ENCODE results near the gene TIMM44. TPM values are rescaled to one million over a fixed set of nuclear protein-coding genes. Genes with fewer than 3 reads are reported as not detected.
"Not testable (repeated sequence)": the region's sequence is repeated elsewhere in the genome, so short reads cannot be mapped to it uniquely, and the experiment has no call there.

TIMM44 gene
- polyA plus RNA-seq, 1 of the 3 experiments (the other 2 are of a cell fraction) = 49.7 TPM

DNA sequence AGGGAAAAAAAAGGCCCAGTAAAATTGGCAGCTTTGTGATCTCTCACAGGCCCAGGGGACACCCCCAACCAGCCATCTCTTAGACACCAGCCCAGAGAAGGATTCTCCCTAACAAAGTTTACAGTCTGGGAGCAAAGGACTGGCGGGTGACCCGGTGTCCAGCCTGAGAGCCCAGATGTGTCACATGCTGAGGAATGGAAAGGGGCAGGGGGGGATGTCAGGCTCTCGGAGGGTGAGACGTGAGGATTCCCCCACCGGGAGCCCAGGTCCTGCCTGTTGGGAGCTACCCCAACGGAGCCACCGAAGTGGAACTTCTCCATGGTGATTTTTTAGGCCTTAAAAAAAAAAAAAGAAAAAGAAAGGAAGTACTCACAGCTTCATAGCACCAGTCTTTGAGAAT lies 12.7 kb downstream of the TIMM44 start:
- peaks cover 36 to 38% of the 10 kb centered on the region in 2 experiments for H3K4me1 ChIP-seq (ENCODE audit: control insufficient read depth in 1 of 2, insufficient read depth in 2 of 2, low read depth in 1 of 2, low read length in 1 of 2)
- CTCF ChIA-PET = interaction anchor here (0.6 to 6.7 kb wide), 5 partner anchors 11 to 160 kb away, joined by 3 to 69 read pairs (median 4); partner anchors contain the start of genes SNAPC2 and TIMM44

GRCh38 chr19:7930030-7930429 lies 13.4 kb downstream of the TIMM44 start:
- not testable (repeated sequence) for H3K9me3 ChIP-seq; H4K20me1 ChIP-seq (ENCODE audit: insufficient read depth); H3K4me3 ChIP-seq (ENCODE audit: low read depth in 2 of 2, low read length in 1 of 2); DNase-seq; H3K79me2 ChIP-seq (ENCODE audit: insufficient read depth); H3K9me2 ChIP-seq; H2AFZ ChIP-seq (ENCODE audit: low read depth); H3K27me3 ChIP-seq (ENCODE audit: insufficient read depth)
- H3K9ac ChIP-seq = peak overlapping the region; percentile 73; the same call in 1 of the 2 replicates
- CTCF ChIA-PET = interaction anchor here (1.7 to 6.7 kb wide), 3 partner anchors 11 to 72 kb away, joined by 4 to 69 read pairs (median 36); partner anchors contain the start of genes SNAPC2 and TIMM44
- H3F3A ChIP-seq (replicated peaks; ENCODE audit: insufficient read depth) = peaks cover 37% of the 10 kb centered on the region
- WGBS (ENCODE audit: low lambda C conversion rate) = 86% methylated on average over 11 of the region's 11 CpGs
- POLR2A ChIA-PET = interaction anchor here (0.6 kb wide), 1 partner anchor 218 kb away, joined by 4 read pairs; no protein-coding TSS in a partner anchor
- H3K27ac ChIP-seq (ENCODE audit: low read depth in 2 of 2, low read length in 1 of 2) = peak overlapping the region in 1 of 2 experiments; percentile 99; a peak in 2 of 4 replicates
- peak overlapping the region; percentile 90 for H3K4me2 ChIP-seq
- H3K4me1 ChIP-seq (ENCODE audit: control insufficient read depth in 1 of 2, insufficient read depth in 2 of 2, low read depth in 1 of 2, low read length in 1 of 2) = peaks cover 36 to 38% of the 10 kb centered on the region in 2 experiments
- H3K36me3 ChIP-seq (replicated peaks in 1 of 2; ENCODE audit: control insufficient read depth in 1 of 2, insufficient read depth in 2 of 2, low read length in 1 of 2) = peaks cover 17 to 38% of the 10 kb centered on the region in 2 experiments

More for the DNA sequence above, 12.7 kb downstream of the TIMM44 start:
- H3K9me3 ChIP-seq = no peaks in the 10 kb centered on the region
- H3K4me3 ChIP-seq (ENCODE audit: low read depth in 2 of 2, low read length in 1 of 2) = no peak overlapping the region
- H2AFZ ChIP-seq (ENCODE audit: low read depth) = no peak overlapping the region
- peaks cover 3% of the 10 kb centered on the region; the same call in 1 of the 2 replicates for H4K20me1 ChIP-seq (ENCODE audit: insufficient read depth)
- H3F3A ChIP-seq (replicated peaks; ENCODE audit: insufficient read depth) = peaks cover 37% of the 10 kb centered on the region
- H3K36me3 ChIP-seq (replicated peaks in 1 of 2; ENCODE audit: control insufficient read depth in 1 of 2, insufficient read depth in 2 of 2, low read length in 1 of 2) = peaks cover 25 to 41% of the 10 kb centered on the region in 2 experiments
- no peaks in the 10 kb centered on the region for H3K9me2 ChIP-seq
- H3K27ac ChIP-seq (ENCODE audit: low read depth in 2 of 2, low read length in 1 of 2) = peak overlapping the region in 1 of 2 experiments; percentile 99; a peak in 2 of 4 replicates
- no peaks in the 10 kb centered on the region for H3K79me2 ChIP-seq (ENCODE audit: insufficient read depth)
- TF ChIP-seq MEF2A (IDR thresholded peaks at IDR 0.05; ENCODE audit: borderline replicate concordance, low read depth) (no peak), FOSL2 (IDR thresholded peaks at IDR 0.05; ENCODE audit: borderline replicate concordance, low read depth) (no peak), CHD2 (IDR thresholded peaks at IDR 0.05; ENCODE audit: low read length, partially characterized antibody) (no peak)
- H3K27me3 ChIP-seq (ENCODE audit: insufficient read depth) = no peaks in the 10 kb centered on the region
- 91% methylated on average over 7 of the region's 7 CpGs for WGBS (ENCODE audit: low lambda C conversion rate)
- POLR2A ChIA-PET = interaction anchor here (1.0 kb wide), 1 partner anchor 33 kb away, joined by 3 read pairs; no protein-coding TSS in a partner anchor
- H3K4me2 ChIP-seq = no peak overlapping the region
- DNase-seq = no peak
- H3K9ac ChIP-seq = no peak overlapping the region

DNA sequence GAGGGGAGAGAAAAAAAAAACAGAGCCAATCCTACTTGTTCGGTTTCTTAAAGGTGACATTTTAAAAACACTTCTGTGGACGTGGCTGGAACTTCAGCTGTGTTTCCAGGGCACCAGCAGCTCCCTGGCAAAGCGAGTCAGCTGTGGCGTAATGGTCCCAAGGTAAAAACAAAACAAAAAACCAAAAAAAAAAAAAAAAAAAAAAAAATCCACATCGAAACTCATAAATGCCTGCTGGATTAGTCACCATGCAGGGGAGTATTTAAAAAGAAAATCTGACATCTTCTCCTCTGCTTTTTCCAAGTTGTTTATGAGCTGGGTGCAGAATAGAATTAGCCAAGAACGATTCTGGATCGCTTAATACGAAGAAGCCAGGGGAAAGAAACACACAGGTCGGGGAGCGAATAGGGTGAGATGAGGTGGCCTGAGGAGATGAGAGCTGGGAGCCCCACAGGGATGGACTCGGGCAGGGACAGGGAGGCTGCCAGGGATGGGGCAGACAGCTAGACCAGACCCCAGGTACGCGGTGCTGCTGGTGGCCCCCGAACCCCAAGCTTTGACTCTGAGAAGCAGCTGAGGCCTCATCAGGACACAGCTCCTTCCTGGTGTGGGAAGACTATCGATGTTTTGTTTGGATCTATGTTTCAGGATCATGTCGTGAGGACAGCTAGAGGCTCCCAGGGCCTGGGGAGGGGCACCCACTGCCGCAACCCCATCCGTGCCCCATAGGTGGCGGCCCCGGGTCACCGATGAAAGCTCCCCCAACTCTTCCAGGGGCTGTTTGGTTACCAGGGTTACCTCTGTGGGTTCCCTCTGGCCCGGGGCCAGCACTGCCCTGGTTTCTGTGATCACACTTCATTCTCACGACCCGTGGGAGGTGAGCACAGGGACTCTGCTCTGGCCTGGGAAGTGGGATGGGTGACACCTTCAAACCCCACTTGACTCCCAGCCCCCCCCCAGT lies 14.4 kb downstream of the TIMM44 start:
- peak overlapping the region; percentile 91 to 99 for H3K27ac ChIP-seq (ENCODE audit: low read depth in 2 of 2, low read length in 1 of 2)

More for the DNA sequence above, 14.4 kb downstream of the TIMM44 start:
- peaks cover 6% of the 10 kb centered on the region; the same call in 1 of the 2 replicates for H3K79me2 ChIP-seq (ENCODE audit: insufficient read depth)
- no peaks in the 10 kb centered on the region for H3K27me3 ChIP-seq (ENCODE audit: insufficient read depth)
- H3K9ac ChIP-seq = peak overlapping the region; percentile 73
- DNase-seq = peak; percentile 91
- ChIA-PET CTCF (interaction anchor here (0.6 to 6.7 kb wide), 12 partner anchors 9 to 361 kb away, joined by 3 to 69 read pairs (median 4); partner anchors contain the start of genes SNAPC2 and TIMM44), POLR2A (interaction anchor here (0.5 to 1.6 kb wide), 5 partner anchors 8 to 278 kb away, joined by 3 to 15 read pairs (median 3); partner anchors contain the start of genes ELAVL1, SNAPC2 and TIMM44)
- peaks cover 17 to 35% of the 10 kb centered on the region in 2 experiments for H3K36me3 ChIP-seq (replicated peaks in 1 of 2; ENCODE audit: control insufficient read depth in 1 of 2, insufficient read depth in 2 of 2, low read length in 1 of 2)
- no peak overlapping the region for H2AFZ ChIP-seq (ENCODE audit: low read depth)
- H4K20me1 ChIP-seq (ENCODE audit: insufficient read depth) = peaks cover 11% of the 10 kb centered on the region
- peaks cover 38 to 43% of the 10 kb centered on the region in 2 experiments for H3K4me1 ChIP-seq (ENCODE audit: control insufficient read depth in 1 of 2, insufficient read depth in 2 of 2, low read depth in 1 of 2, low read length in 1 of 2)
- no peaks in the 10 kb centered on the region for H3K9me2 ChIP-seq
- TF ChIP-seq SIN3A (IDR thresholded peaks at IDR 0.05; ENCODE audit: borderline replicate concordance, low read depth, low read length) = no peak
- peak; percentile 56; the same call in 1 of the 2 replicates for TF ChIP-seq FOSL2 (IDR thresholded peaks at IDR 0.05; ENCODE audit: borderline replicate concordance, low read depth)
- TF ChIP-seq MAX (IDR thresholded peaks at IDR 0.05; ENCODE audit: low read depth) = peak; percentile 1; the same call in 1 of the 2 replicates
- peak; percentile 42 for TF ChIP-seq RAD21 (IDR thresholded peaks at IDR 0.05; ENCODE audit: low read length)
- no peak for TF ChIP-seq ELF1 (IDR thresholded peaks at IDR 0.05)
- TF ChIP-seq JUND (IDR thresholded peaks at IDR 0.05) = peak; percentile 68
- peak; percentile 1; the same call in 1 of the 2 replicates for TF ChIP-seq PBX3 (IDR thresholded peaks at IDR 0.05)
- TF ChIP-seq TCF12 (IDR thresholded peaks at IDR 0.05) = 0 out of 2 replicates have a peak, but pooled peaks have one; percentile 3
- TF ChIP-seq RCOR1 (IDR thresholded peaks at IDR 0.05; ENCODE audit: low read length) = no peak
- peak; percentile 69 for TF ChIP-seq CTCF (IDR thresholded peaks at IDR 0.05)
- 11% methylated on average over 18 of the region's 24 CpGs for WGBS (ENCODE audit: low lambda C conversion rate)
- peak overlapping the region; percentile 0 to 46; a peak in 3 of 4 replicates for H3K4me3 ChIP-seq (ENCODE audit: low read depth in 2 of 2, low read length in 1 of 2)
- peak overlapping the region; percentile 90 for H3K4me2 ChIP-seq
- peaks cover 37% of the 10 kb centered on the region for H3F3A ChIP-seq (replicated peaks; ENCODE audit: insufficient read depth)
- no peaks in the 10 kb centered on the region for H3K9me3 ChIP-seq

Data from SK-N-SH (cell line).